Mucosa of descending colon (tissue), 3 donors: ENCODE results near the gene NOXA1. TPM values are rescaled to one million over a fixed set of nuclear protein-coding genes. Genes with fewer than 3 reads are reported as not detected.

ENCODE experiments used
- ATAC-seq: fragments of 200-7000 bp; cut with Tn5 transposase; one replicate; pipeline ENCODE4 v1.9.1; 2020; ENCODE audit warnings: mild to moderate bottlenecking, moderate library complexity
- DNase-seq, 3 donors: peaks; one replicate each; pipeline ENCODE4 v3.0.0-alpha.2; 2020
- H3K36me3 ChIP-seq: fragments of 200-600 bp; one replicate; pipeline ENCODE4 v1.8.0; 2021; ENCODE audit warnings: low read depth, mild to moderate bottlenecking
- H3K4me1 ChIP-seq: fragments of 200-600 bp; one replicate; pipeline ENCODE4 v1.8.0; 2021; ENCODE audit warnings: low read depth, mild to moderate bottlenecking
- H3K4me3 ChIP-seq: fragments of 200-600 bp; one replicate; pipeline ENCODE4 v1.8.0; 2021; ENCODE audit warnings: mild to moderate bottlenecking
- H3K9me3 ChIP-seq: fragments of 200-600 bp; one replicate; pipeline ENCODE4 v1.8.0; 2021; ENCODE audit warnings: mild to moderate bottlenecking
- CTCF ChIP-seq: fragments of 200-600 bp; IDR thresholded peaks from one replicate; pipeline ENCODE4 v1.8.0; 2022; ENCODE audit warnings: antibody characterized with exemption, mild to moderate bottlenecking
- intact Hi-C, 2 donors: fragments of 100-400 bp; cut with DNase I in 1 of 2; cut with micrococcal nuclease in 1 of 2; formaldehyde crosslinking; loops; one replicate each; pipeline versions ENCODE4 v1.11.0 to v1.11.1; 2022; cut with DNase I, micrococcal nuclease
- total RNA-seq, 3 donors: library from RNA; stranded (reverse); fragmentation: NEBNext Ultra II Directional in 2 of 3; extraction: Animal tissue kit (Norgen Biotek cat#: 25700) in 2 of 3; gene quantifications; one replicate each; pipeline versions ENCODE4 v1.2.1 to v1.2.4, GENCODE V29; 2021 to 2023
- donor health status: DM: no; HTN: no; CAD: no; lungs with moderate emphysema.
- donor health status: DM: no; HTN: no; CAD: no.
- donor health status: DM: no; HTN: yes; CAD: no.

NOXA1 gene
- total RNA-seq, 3 donors from 2014 or later: 18.0 to 41.5 (median 27.2) TPM

- TF ChIP-seq CTCF: no peak
- intact Hi-C loops: no loop called here
- no peak for DNase-seq
- H3K4me1 ChIP-seq: peaks cover 18% of the 10 kb centered on the region
- H3K4me3 ChIP-seq: no peak overlapping the region
- no peak for ATAC-seq
- no peaks in the 10 kb centered on the region for H3K36me3 ChIP-seq
- H3K9me3 ChIP-seq: no peaks in the 10 kb centered on the region
Observed at GRCh38 chr9:137387114-137387890, 35.9 kb upstream of the NOXA1 start.

GRCh38 chr9:137387891-137388560 is 35.2 kb upstream of the NOXA1 start:
- Histone ChIP-seq H3K9me3 (no peaks in the 10 kb centered on the region), H3K36me3 (no peaks in the 10 kb centered on the region), H3K4me1 (peaks cover 18% of the 10 kb centered on the region), H3K4me3 (no peak overlapping the region)
- DNase-seq (no peak), ATAC-seq (no peak)
- intact Hi-C loops: no loop called here
- no peak for TF ChIP-seq CTCF

- no peak for ATAC-seq
- Histone ChIP-seq H3K4me3 (no peak overlapping the region), H3K4me1 (peaks cover 18% of the 10 kb centered on the region), H3K9me3 (no peaks in the 10 kb centered on the region), H3K36me3 (no peaks in the 10 kb centered on the region)
- TF ChIP-seq CTCF: no peak
- intact Hi-C loops: no loop called here
- DNase-seq: no peak
Observed at GRCh38 chr9:137388589-137389427, 34.4 kb upstream of the NOXA1 start.

GRCh38 chr9:137389428-137389746 is 33.8 kb upstream of the NOXA1 start:
- Histone ChIP-seq H3K4me3 (no peak overlapping the region), H3K36me3 (no peaks in the 10 kb centered on the region), H3K4me1 (peaks cover 18% of the 10 kb centered on the region), H3K9me3 (no peaks in the 10 kb centered on the region)
- intact Hi-C loops: no loop called here
- DNase-seq (no peak), ATAC-seq (no peak)
- no peak for TF ChIP-seq CTCF

GRCh38 chr9:137390553-137391410 is 32.4 kb upstream of the NOXA1 start:
- Histone ChIP-seq H3K9me3 (no peaks in the 10 kb centered on the region), H3K4me3 (no peak overlapping the region), H3K36me3 (no peaks in the 10 kb centered on the region), H3K4me1 (peaks cover 18% of the 10 kb centered on the region)
- peak; percentile 83 for ATAC-seq
- intact Hi-C loops: no loop called here
- TF ChIP-seq CTCF: no peak
- DNase-seq: peak; percentile 65 to 79 (median 72)
